HepG2 (cell line): ENCODE data around the gene TAS2R4. TPM values are rescaled to one million over a fixed set of nuclear protein-coding genes. Genes with fewer than 3 reads are reported as not detected.
"Not testable (repeated sequence)": the region's sequence is repeated elsewhere in the genome, so short reads cannot be mapped to it uniquely, and the experiment has no call there.

Source experiments
- ATAC-seq: fragments of 200-7000 bp; cut with Tn5 transposase; 3 replicates; pipeline ENCODE4 v1.9.1; 2020; ENCODE audit warnings: mild to moderate bottlenecking, moderate library complexity
- BruUV-seq: library from RNA; stranded (reverse); fragments of 400-500 nt; replicated peaks from 2 replicates; lab custom pipeline; 2021; lab: Mats Ljungman, UMichigan
- CTCF ChIA-PET: fragments of 300-600 bp; formaldehyde crosslinking; extraction: SDS; loops from one replicate; lab custom pipeline; 2021; ENCODE audit warnings: low total read pairs, inconsistent platforms, low intra/inter-chr PET ratio; lab: Yijun Ruan, JAX
- POLR2A ChIA-PET: fragments of 350-600 bp; sonication (Branson Sonifier 250); formaldehyde crosslinking; loops from one replicate; lab custom pipeline; 2020; ENCODE audit warnings: antibody characterized with exemption, inconsistent platforms; lab: Yijun Ruan, JAX
- DNase-seq: peaks from one replicate; pipeline ENCODE4 v3.0.0-alpha.2; 2015; ENCODE audit warnings: low spot score
- FAIRE-seq: peaks from 3 replicates; lab custom pipeline; 2011; peaks lifted over from hg19 to GRCh38; lab: Jason Lieb, UNC
- H2AFZ ChIP-seq: one replicate; pipeline ENCODE4 v1.6.1; 2011; ENCODE audit warnings: low read length, inconsistent platforms
- H3K27ac ChIP-seq: fragments of 300-600 bp; 3 replicates; pipeline ENCODE4 v1.8.0; 2011; ENCODE audit warnings: mixed run types, mild to moderate bottlenecking, mixed read lengths, low read length, inconsistent platforms; ENCODE audit not compliant: insufficient read depth; ENCODE audit errors: extremely low read length
- H3K27me3 ChIP-seq, 2 experiments: fragments of 200-600 bp in 1 of 2; 2 replicates in 1 of 2; 3 replicates in 1 of 2; pipeline versions ENCODE4 v1.6.0 to v1.8.0; 2011; ENCODE audit warnings: low read length in 2 of 2, mild to moderate bottlenecking in 2 of 2, moderate library complexity in 2 of 2, inconsistent platforms in 1 of 2; ENCODE audit not compliant: insufficient read depth in 2 of 2, control insufficient read depth in 1 of 2
- H3K36me3 ChIP-seq, 2 experiments: fragments of 200-600 bp in 1 of 2; replicated peaks in 1 of 2; 2 replicates in 1 of 2; 3 replicates in 1 of 2; pipeline versions ENCODE4 v1.5.1 to v1.8.0; 2011; ENCODE audit warnings: low read length in 2 of 2, inconsistent platforms in 1 of 2; ENCODE audit not compliant: insufficient read depth in 2 of 2, control insufficient read depth in 1 of 2
- H3K4me1 ChIP-seq: 2 replicates; pipeline ENCODE4 v1.5.1; 2012; ENCODE audit warnings: low read length, inconsistent platforms; ENCODE audit not compliant: insufficient read depth
- H3K4me2 ChIP-seq: 2 replicates; pipeline ENCODE4 v1.6.0; 2011; ENCODE audit warnings: low read depth, low read length, inconsistent platforms
- H3K4me3 ChIP-seq, 3 experiments: fragments of 200-600 bp in 1 of 3; sonication (generic), shearing (Covaris generic) in 1 of 3; replicated peaks in 1 of 3; 2 replicates each; pipeline ENCODE4 v1.5.1; 2011 to 2016; ENCODE audit warnings: low read length in 3 of 3, inconsistent platforms in 2 of 3, low read depth in 2 of 3, mild to moderate bottlenecking in 2 of 3, control low read depth in 1 of 3, mixed read lengths in 1 of 3; ENCODE audit not compliant: insufficient read depth in 1 of 3
- H3K79me2 ChIP-seq: one replicate; pipeline ENCODE4 v1.6.1; 2011; ENCODE audit warnings: low read length, inconsistent platforms; ENCODE audit not compliant: insufficient read depth
- H3K9ac ChIP-seq: 2 replicates; pipeline ENCODE4 v1.6.0; 2011; ENCODE audit warnings: mild to moderate bottlenecking, low read depth, low read length, inconsistent platforms; ENCODE audit not compliant: insufficient read depth
- H3K9me3 ChIP-seq: 2 replicates; pipeline ENCODE4 v1.5.1; 2012; ENCODE audit warnings: mild to moderate bottlenecking, low read length
- H4K20me1 ChIP-seq: 2 replicates; pipeline ENCODE4 v1.6.0; 2011; ENCODE audit warnings: inconsistent platforms, mild to moderate bottlenecking, low read length, moderate library complexity; ENCODE audit not compliant: insufficient read depth
- ZBTB33 ChIP-seq: sonication (generic); formaldehyde crosslinking; IDR thresholded peaks from 2 replicates; pipeline ENCODE4 v1.4.0; 2020; ENCODE audit warnings: missing genetic modification reagents
- ZMYM2 ChIP-seq: sonication (generic); formaldehyde crosslinking; IDR thresholded peaks from 2 replicates; pipeline ENCODE4 v1.8.0; 2022; ENCODE audit warnings: mild to moderate bottlenecking, missing genetic modification reagents
- ZNF512 ChIP-seq: sonication (generic); formaldehyde crosslinking; IDR thresholded peaks from 2 replicates; pipeline ENCODE4 v1.4.0; 2020; ENCODE audit warnings: mild to moderate bottlenecking, missing genetic modification reagents
- WGBS: methylation state at CpG from one replicate; pipeline ENCODE4 v1.1.6; 2017; ENCODE audit warnings: low lambda C conversion rate; 5-methylcytosine and 5-hydroxymethylcytosine counted together
- in situ Hi-C: cut with HindIII; loops from 2 replicates; pipeline ENCODE4 v1.10.0; 2017; ENCODE audit warnings: low pct_unique_long_range_greater_than_20kb; ENCODE audit not compliant: extremely low pct_ligation_motif_present
- intact Hi-C: fragments of 100-400 bp; cut with micrococcal nuclease; formaldehyde crosslinking; loops from one replicate; pipeline ENCODE4 v1.10.0; 2022; ENCODE audit not compliant: unreplicated experiment
- polyA plus RNA-seq, 8 experiments: library from polyadenylated mRNA; depleted of rRNA in 3 of 8; stranded (reverse) in 7 of 8; unstranded in 1 of 8; fragments of >200 nt; fragmentation: Illumina TruSeq in 4 of 8; extraction: Trizol in 4 of 8; gene quantifications; 2 replicates each; pipeline versions ENCODE4 v1.2.1 to v1.2.3, GENCODE V29; 2011 to 2016; ENCODE audit warnings: low read depth in 4 of 8, missing spikeins in 1 of 8, mixed read lengths in 1 of 8; ENCODE audit not compliant: insufficient read depth in 1 of 8
- total RNA-seq, 5 experiments: library from RNA; depleted of rRNA; stranded (reverse); fragments of >200 nt; fragmentation: Illumina TruSeq; extraction: Trizol; gene quantifications; 2 replicates each; pipeline ENCODE4 v1.2.3, GENCODE V29; 2016; ENCODE audit warnings: low read depth in 1 of 5

Gene TAS2R4
- total and polyA plus RNA-seq, 2 of the 13 experiments (the other 11 are each of a cell fraction or from before 2014, with no cell fraction given): 0.71 to 0.80 TPM

- 98% methylated on average over 10 of the region's 10 CpGs for WGBS
- H3K27me3 ChIP-seq, H3K79me2 ChIP-seq, intact Hi-C loops, H2AFZ ChIP-seq: not testable (repeated sequence)
- TF ChIP-seq ZMYM2 (CRISPR knock-in tag): 0 out of 2 replicates have a peak, but pooled peaks have one; percentile 16
- TF ChIP-seq, all 625 proteins: peak for 1; not testable (repeated sequence) for 624
- FAIRE-seq, H3K4me3 ChIP-seq, BruUV-seq, H3K27ac ChIP-seq, H4K20me1 ChIP-seq, H3K4me1 ChIP-seq, H3K9ac ChIP-seq, in situ Hi-C loops, H3K4me2 ChIP-seq, DNase-seq, POLR2A ChIA-PET, ATAC-seq, CTCF ChIA-PET: not testable (repeated sequence)
- peaks cover 33% of the 10 kb centered on the region for H3K9me3 ChIP-seq
- H3K36me3 ChIP-seq: peaks cover 13 to 59% of the 10 kb centered on the region in 2 experiments
Observed at GRCh38 chr7:141751904-141752303, 24.6 kb upstream of the TAS2R4 start.

GRCh38 chr7:141752634-141753033, 23.8 kb upstream of the TAS2R4 start:
- H4K20me1 ChIP-seq: peaks cover 5% of the 10 kb centered on the region; the same call in 1 of the 2 replicates
- in situ Hi-C loops: no loop called here
- BruUV-seq: TSS peak; percentile 6
- peaks cover 33% of the 10 kb centered on the region for H3K9me3 ChIP-seq
- ChIA-PET POLR2A (no interaction called here), CTCF (no interaction called here)
- FAIRE-seq (no peak), DNase-seq (no peak), ATAC-seq (no peak)
- peak; percentile 80; the same call in 1 of the 2 replicates for TF ChIP-seq ZBTB33 (CRISPR knock-in tag)
- no peak for TF ChIP-seq ZNF512 (CRISPR knock-in tag)
- H3K27me3 ChIP-seq: no peaks in the 10 kb centered on the region
- intact Hi-C loops: no loop called here
- no peaks in the 10 kb centered on the region for H3K79me2 ChIP-seq
- 96% methylated on average over 13 of the region's 13 CpGs for whole genome bisulfite sequencing
- H3K4me2 ChIP-seq: no peak overlapping the region
- H3K27ac ChIP-seq: no peak overlapping the region
- H3K4me3 ChIP-seq: no peak overlapping the region
- H2AFZ ChIP-seq: no peak overlapping the region
- H3K4me1 ChIP-seq: no peaks in the 10 kb centered on the region
- no peak overlapping the region for H3K9ac ChIP-seq
- H3K36me3 ChIP-seq: peaks cover 17 to 65% of the 10 kb centered on the region in 2 experiments
